Sigmoid colon (tissue), 7 donors: ENCODE data around the gene AGPAT1. TPM values are rescaled to one million over a fixed set of nuclear protein-coding genes. Genes with fewer than 3 reads are reported as not detected.

ENCODE experiments used
- DNase-seq: peaks from one replicate; pipeline ENCODE4 v3.0.0-alpha.2; 2019
- H3K27ac ChIP-seq, 4 donors: fragments of 200-600 bp; sonication (generic); one replicate each; pipeline ENCODE4 v1.5.1; 2016 to 2019; ENCODE audit warnings: mild to moderate bottlenecking in 1 of 4
- H3K27me3 ChIP-seq, 3 donors: fragments of 200-600 bp; sonication (generic); one replicate each; pipeline ENCODE4 v1.5.1; 2019; ENCODE audit warnings: mild to moderate bottlenecking in 1 of 3
- H3K36me3 ChIP-seq, 4 donors: fragments of 200-600 bp; sonication (generic); one replicate each; pipeline ENCODE4 v1.5.1; 2016 to 2019
- H3K4me1 ChIP-seq, 4 donors: fragments of 200-600 bp; sonication (generic); one replicate each; pipeline ENCODE4 v1.5.1; 2017 to 2019
- H3K4me3 ChIP-seq, 4 donors: fragments of 200-600 bp; sonication (generic); one replicate each; pipeline ENCODE4 v1.5.1; 2017 to 2019; ENCODE audit warnings: mild to moderate bottlenecking in 2 of 4, moderate library complexity in 1 of 4
- H3K9me3 ChIP-seq, 4 donors: fragments of 200-600 bp in 3 of 4; sonication (generic) in 3 of 4; one replicate each; pipeline versions ENCODE4 v1.5.1 to v1.6.1; 2013 to 2019
- CTCF ChIP-seq, 4 experiments: fragments of 450-650 bp in 3 of 4; fragments of 200-600 bp in 1 of 4; IDR thresholded peaks; one replicate each; pipeline ENCODE4 v1.5.1; 2016 to 2019; ENCODE audit warnings: antibody characterized with exemption in 4 of 4, mild to moderate bottlenecking in 3 of 4, moderate library complexity in 2 of 4
- EP300 ChIP-seq, 4 donors: sonication (generic); formaldehyde crosslinking; IDR thresholded peaks; one replicate each; pipeline ENCODE4 v1.6.1; 2017; ENCODE audit warnings: antibody characterized with exemption in 4 of 4
- POLR2A ChIP-seq, 2 donors: fragments of 450-650 bp; IDR thresholded peaks; one replicate each; pipeline ENCODE4 v1.6.1; 2016; ENCODE audit warnings: antibody characterized with exemption in 2 of 2, mild to moderate bottlenecking in 2 of 2, moderate library complexity in 2 of 2
- POLR2AphosphoS5 ChIP-seq, 4 donors: sonication (generic); formaldehyde crosslinking; IDR thresholded peaks; one replicate each; pipeline ENCODE4 v1.6.1; 2017; ENCODE audit warnings: antibody characterized with exemption in 4 of 4
- WGBS, 2 donors: extraction: QIAGEN DNeasy Blood & Tissue Kit; methylation state at CpG; one replicate each; pipeline ENCODE4 v1.1.7; 2013; 5-methylcytosine and 5-hydroxymethylcytosine counted together
- intact Hi-C: fragments of 100-400 bp; cut with DNase I; formaldehyde crosslinking; loops from one replicate; pipeline ENCODE4 v1.15.1; 2023
- polyA plus RNA-seq, 3 donors: library from polyadenylated mRNA; stranded (reverse); fragments of 200-250 nt; gene quantifications; one replicate each; pipeline ENCODE4 v1.2.3, GENCODE V29; 2013
- total RNA-seq, 4 donors: library from RNA; depleted of rRNA; stranded (reverse); fragments of >200 nt; gene quantifications; one replicate each; pipeline ENCODE4 v1.1.0, GENCODE V29; 2016
- donor health status: healthy with polysubstance abuse.
- donor health status: Bipolar disorder and iron deficiency.
- donor health status: healthy.

Gene AGPAT1
- total and polyA plus RNA-seq, 7 donors = 32.4 to 54.2 (median 37.9) TPM

DNA sequence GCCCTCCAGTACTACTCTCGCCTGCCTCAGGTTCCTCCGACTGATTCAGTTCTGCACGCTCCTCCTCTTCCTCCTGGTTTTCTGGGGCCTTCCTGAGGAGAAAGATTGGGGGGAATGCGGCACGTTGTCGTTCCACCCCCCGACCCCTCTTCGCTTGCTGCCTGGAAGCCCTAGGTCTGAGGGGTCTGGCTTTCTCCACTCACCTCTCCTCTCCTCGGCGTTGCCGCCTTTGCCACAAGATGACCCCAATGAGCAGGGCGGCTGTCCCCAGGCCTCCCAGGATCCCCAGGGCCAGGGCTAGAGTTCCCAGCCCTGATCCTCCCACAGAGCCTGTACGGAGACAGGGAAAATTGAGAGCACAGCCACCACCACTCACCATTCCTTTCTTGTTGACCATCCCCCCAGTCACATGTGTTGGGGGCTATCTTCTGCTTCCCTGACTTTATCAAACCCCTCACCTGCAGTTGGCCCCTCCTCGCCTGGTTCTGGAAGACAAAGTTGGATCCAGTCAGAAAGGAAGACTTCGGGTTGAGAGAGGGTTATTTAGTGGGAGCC, 5.3 kb upstream of the AGPAT1 start:
- H3K4me3 ChIP-seq = no peak overlapping the region
- intact Hi-C loops = no loop called here
- H3K27ac ChIP-seq = peak overlapping the region in 3 of 4 donors; percentile 2 to 99 (median 13)
- TF ChIP-seq EP300 (IDR thresholded peaks at IDR 0.05) = no peak
- TF ChIP-seq POLR2A (IDR thresholded peaks at IDR 0.05) = no peak
- no peak for TF ChIP-seq POLR2AphosphoS5 (IDR thresholded peaks at IDR 0.05)
- no peak for TF ChIP-seq CTCF (IDR thresholded peaks at IDR 0.05)
- no peaks in the 10 kb centered on the region for H3K9me3 ChIP-seq
- no peaks in the 10 kb centered on the region for H3K27me3 ChIP-seq
- 92 to 93% methylated on average over 15 of the region's 15 CpGs for WGBS, 2 donors
- peaks cover 8 to 47% (median 13%) of the 10 kb centered on the region in 4 donors for H3K36me3 ChIP-seq
- peaks cover 0 to 62% (median 39%) of the 10 kb centered on the region in 4 donors for H3K4me1 ChIP-seq
- DNase-seq = no peak

- Histone ChIP-seq H3K9me3 (no peaks in the 10 kb centered on the region), H3K36me3 (peaks cover 8 to 43% (median 13%) of the 10 kb centered on the region in 4 donors), H3K27ac (peak overlapping the region; percentile 88 to 96 (median 94)), H3K27me3 (no peaks in the 10 kb centered on the region), H3K4me1 (peaks cover 0 to 62% (median 42%) of the 10 kb centered on the region in 4 donors), H3K4me3 (no peak overlapping the region)
- WGBS, 2 donors = 82 to 84% methylated on average over 10 of the region's 10 CpGs
- intact Hi-C loops = loop anchor here (5.0 to 10.0 kb wide), 2 partner anchors 355 to 513 kb away; partner anchors contain the start of genes CSNK2B, HSPA1B and LY6G5B
- TF ChIP-seq POLR2A (IDR thresholded peaks at IDR 0.05) (no peak), EP300 (IDR thresholded peaks at IDR 0.05) (no peak), POLR2AphosphoS5 (IDR thresholded peaks at IDR 0.05) (no peak), CTCF (IDR thresholded peaks at IDR 0.05) (no peak)
- DNase-seq = no peak
Observed at GRCh38 chr6:32179766-32180405, 4.0 kb upstream of the AGPAT1 start.

DNA sequence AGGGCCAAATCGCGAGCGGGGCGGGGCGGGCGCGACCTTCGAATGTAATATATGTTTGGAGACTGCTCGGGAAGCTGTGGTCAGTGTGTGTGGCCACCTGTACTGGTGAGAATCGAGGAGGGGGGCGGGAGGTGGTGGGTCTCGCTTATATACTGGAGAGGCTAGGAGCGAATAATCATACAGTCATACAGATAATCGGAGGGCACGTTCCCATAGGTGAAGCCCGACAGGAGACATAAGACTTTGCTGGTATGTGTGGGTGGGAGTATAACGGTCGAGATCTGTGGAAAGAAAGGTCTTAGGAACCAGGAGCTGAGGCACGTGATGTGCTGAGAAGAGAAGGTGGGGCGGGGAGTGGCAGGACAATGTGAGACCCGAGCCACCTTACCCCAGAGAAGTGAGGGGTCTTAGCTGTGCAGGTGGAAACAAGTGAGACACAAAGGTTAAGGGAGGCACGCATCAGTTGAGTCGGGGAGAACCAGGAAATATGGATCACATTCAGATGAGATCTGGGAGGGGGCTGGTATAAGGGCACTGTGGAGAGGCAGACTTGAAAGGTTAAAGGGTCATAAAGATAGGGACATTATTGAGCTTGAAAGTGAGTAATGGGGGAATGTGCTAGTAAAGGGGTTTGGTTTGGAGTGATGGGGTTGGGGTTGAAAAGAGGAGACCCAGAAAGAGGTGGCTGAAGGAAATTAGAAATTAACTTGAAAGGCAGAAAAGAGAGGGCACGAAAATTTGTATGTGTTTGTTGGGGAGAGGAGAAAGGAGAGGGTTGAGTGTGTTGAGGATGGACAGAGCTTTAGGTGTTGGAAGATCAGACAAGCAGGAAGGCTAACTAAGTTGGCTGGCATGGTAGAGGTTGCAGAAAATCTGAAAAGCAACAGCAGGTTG, 2.9 kb upstream of the AGPAT1 start:
- WGBS, 2 donors = 2% methylated on average over 24 of the region's 24 CpGs
- peak overlapping the region; percentile 88 to 96 (median 94) for H3K27ac ChIP-seq
- H3K36me3 ChIP-seq = peaks cover 8 to 43% (median 13%) of the 10 kb centered on the region in 4 donors
- H3K4me3 ChIP-seq = peak overlapping the region; percentile 61 to 97 (median 90)
- TF ChIP-seq POLR2A (IDR thresholded peaks at IDR 0.05) (no peak), EP300 (IDR thresholded peaks at IDR 0.05) (no peak), POLR2AphosphoS5 (IDR thresholded peaks at IDR 0.05) (no peak), CTCF (IDR thresholded peaks at IDR 0.05) (no peak)
- DNase-seq = no peak
- intact Hi-C loops = loop anchor here (5.0 to 10.0 kb wide), 2 partner anchors 354 to 511 kb away; partner anchors contain the start of genes CSNK2B, HSPA1B and LY6G5B
- no peaks in the 10 kb centered on the region for H3K27me3 ChIP-seq
- H3K4me1 ChIP-seq = peaks cover 0 to 64% (median 48%) of the 10 kb centered on the region in 4 donors
- H3K9me3 ChIP-seq = no peaks in the 10 kb centered on the region

DNA sequence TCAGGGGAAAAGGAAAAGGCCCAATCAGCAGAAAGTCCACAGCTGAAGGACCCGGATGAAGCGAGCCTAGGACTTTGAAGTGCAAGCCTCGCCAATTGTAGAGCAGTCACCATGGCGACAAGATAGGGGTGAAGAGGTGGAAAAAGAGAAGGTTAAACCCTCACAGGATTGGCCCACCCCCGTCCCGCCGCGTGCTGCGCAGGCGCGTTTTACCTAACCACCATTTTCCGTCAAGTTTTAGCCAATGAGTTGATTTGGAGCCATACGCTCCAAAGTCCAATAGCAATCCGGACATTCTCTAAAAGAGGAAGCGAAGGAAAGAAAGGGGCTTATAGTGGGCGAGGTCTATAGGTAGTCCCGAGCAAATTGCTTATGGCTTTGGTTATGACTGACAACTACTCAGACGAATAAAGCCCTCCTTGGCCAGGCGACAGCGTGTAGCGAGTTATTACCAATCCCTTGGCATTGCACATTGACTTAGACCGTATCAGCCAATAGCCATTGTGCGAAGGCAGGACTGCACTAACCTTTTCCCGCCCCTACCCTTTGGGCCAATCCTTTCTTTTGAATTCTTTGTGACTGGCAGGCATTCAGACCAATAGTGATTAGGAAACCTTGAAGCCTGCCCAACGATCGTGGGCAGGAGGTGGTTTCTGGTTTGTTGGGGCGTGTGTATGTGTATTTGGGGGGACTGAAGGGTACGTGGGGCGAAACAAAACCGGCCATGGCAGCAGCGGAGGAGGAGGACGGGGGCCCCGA, 2.1 kb upstream of the AGPAT1 start, which contains the start of gene RNF5:
RNF5 (plus strand) TSS at position 618 of the 759 bp plus-strand sequence; CDS start at position 725, 107 bp downstream.
- peaks cover 0 to 71% (median 50%) of the 10 kb centered on the region in 4 donors for H3K4me1 ChIP-seq
- WGBS, 2 donors = 1% methylated on average over 33 of the region's 33 CpGs

More for the DNA sequence above, 2.1 kb upstream of the AGPAT1 start, which contains the start of gene RNF5:
- Histone ChIP-seq H3K27me3 (no peaks in the 10 kb centered on the region), H3K4me3 (peak within 1 kb of the TSS; percentile 85 to 97 (median 92)), H3K36me3 (peaks cover 8 to 35% (median 13%) of the 10 kb centered on the region in 4 donors), H3K9me3 (no peaks in the 10 kb centered on the region), H3K27ac (peak within 1 kb of the TSS; percentile 88 to 96 (median 94))
- TF ChIP-seq EP300 (IDR thresholded peaks at IDR 0.05) = peak in 1 of 4 donors; percentile 22
- no peak for TF ChIP-seq CTCF (IDR thresholded peaks at IDR 0.05)
- peak; percentile 53 to 80 (median 59) for TF ChIP-seq POLR2AphosphoS5 (IDR thresholded peaks at IDR 0.05)
- TF ChIP-seq POLR2A (IDR thresholded peaks at IDR 0.05) = peak in 1 of 2 donors; percentile 24
- intact Hi-C loops = loop anchor here (5.0 to 10.0 kb wide), 2 partner anchors 353 to 511 kb away; partner anchors contain the start of genes CSNK2B, HSPA1B and LY6G5B
- peak; percentile 99 for DNase-seq
